Measurements from ENCODE around the gene CCNE1.
A peak's percentile ranks its signal among the peaks of the same experiment; 100 is the strongest.

The CCNE1 gene

GRCh38 chr19:29861574-29861973 is 49.8 kb downstream of the CCNE1 start:
- no peak overlapping the region for H3K4me3 ChIP-seq (ENCODE audit: control insufficient read depth in 1 of 7, extremely low read depth in 1 of 7, insufficient read depth in 4 of 7, low read depth in 2 of 7, low read length in 6 of 7)
- no peak for DNase-seq
- no peak overlapping the region for H3K27ac ChIP-seq (ENCODE audit: insufficient read depth in 1 of 2, low read depth in 1 of 2, low read length in 2 of 2, poor library complexity in 1 of 2, severe bottlenecking in 2 of 2)
- H3K4me1 ChIP-seq (ENCODE audit: control extremely low read depth in 1 of 4, control insufficient read depth in 4 of 4, insufficient read depth in 4 of 4, low read length in 3 of 4): peaks cover 0 to 6% (median 4%) of the 10 kb centered on the region in 4 experiments
- ChIA-PET CTCF (interaction anchor here (0.9 to 1.2 kb wide), 3 partner anchors 8 to 79 kb away, joined by 3 to 6 read pairs (median 3); no protein-coding TSS in a partner anchor), POLR2A (no interaction called here)
- H3K36me3 ChIP-seq (ENCODE audit: control insufficient read depth in 4 of 4, insufficient read depth in 4 of 4, low read length in 3 of 4): no peaks in the 10 kb centered on the region
- no peaks in the 10 kb centered on the region for H3K9me3 ChIP-seq (ENCODE audit: control extremely low read depth in 1 of 5, control insufficient read depth in 4 of 5, insufficient read depth in 2 of 5, low read depth in 1 of 5, low read length in 4 of 5)
- WGBS (ENCODE audit: insufficient coverage): 95% methylated on average over 6 of the region's 7 CpGs
- peaks cover 0 to 4% (median 0%) of the 10 kb centered on the region in 5 experiments for H3K27me3 ChIP-seq (replicated peaks in 2 of 5; ENCODE audit: control insufficient read depth in 4 of 5, insufficient read depth in 5 of 5, low read length in 4 of 5)

- H3K27me3 ChIP-seq (replicated peaks in 2 of 5; ENCODE audit: control insufficient read depth in 4 of 5, insufficient read depth in 5 of 5, low read length in 4 of 5): peaks cover 0 to 4% (median 0%) of the 10 kb centered on the region in 5 experiments
- H3K36me3 ChIP-seq (ENCODE audit: control insufficient read depth in 4 of 4, insufficient read depth in 4 of 4, low read length in 3 of 4): no peaks in the 10 kb centered on the region
- H3K4me3 ChIP-seq (ENCODE audit: control insufficient read depth in 1 of 7, extremely low read depth in 1 of 7, insufficient read depth in 4 of 7, low read depth in 2 of 7, low read length in 6 of 7): no peak overlapping the region
- ChIA-PET CTCF (no interaction called here), POLR2A (no interaction called here)
- H3K9me3 ChIP-seq (ENCODE audit: control extremely low read depth in 1 of 5, control insufficient read depth in 4 of 5, insufficient read depth in 2 of 5, low read depth in 1 of 5, low read length in 4 of 5): peaks cover 0 to 7% (median 0%) of the 10 kb centered on the region in 5 experiments
- DNase-seq: no peak
- H3K4me1 ChIP-seq (ENCODE audit: control extremely low read depth in 1 of 4, control insufficient read depth in 4 of 4, insufficient read depth in 4 of 4, low read length in 3 of 4): peaks cover 0 to 6% (median 0%) of the 10 kb centered on the region in 4 experiments
- no peak overlapping the region for H3K27ac ChIP-seq (ENCODE audit: insufficient read depth in 1 of 2, low read depth in 1 of 2, low read length in 2 of 2, poor library complexity in 1 of 2, severe bottlenecking in 2 of 2)
- WGBS (ENCODE audit: insufficient coverage): 64% methylated on average over 2 of the region's 5 CpGs
Measured at GRCh38 chr19:29866011-29866410, 54.2 kb downstream of the CCNE1 start.

GRCh38 chr19:29867984-29868383 is 56.2 kb downstream of the CCNE1 start:
- peaks cover 0 to 10% (median 8%) of the 10 kb centered on the region in 4 experiments for H3K4me1 ChIP-seq (ENCODE audit: control extremely low read depth in 1 of 4, control insufficient read depth in 4 of 4, insufficient read depth in 4 of 4, low read length in 3 of 4)
- POLR2A ChIA-PET: no interaction called here
- DNase-seq: no peak
- no peaks in the 10 kb centered on the region for H3K36me3 ChIP-seq (ENCODE audit: control insufficient read depth in 4 of 4, insufficient read depth in 4 of 4, low read length in 3 of 4)
- H3K27me3 ChIP-seq (replicated peaks in 2 of 5; ENCODE audit: control insufficient read depth in 4 of 5, insufficient read depth in 5 of 5, low read length in 4 of 5): peaks cover 0 to 21% (median 3%) of the 10 kb centered on the region in 5 experiments
- CTCF ChIA-PET: interaction anchor here (1.2 to 2.5 kb wide), 3 partner anchors 10 to 116 kb away, joined by 3 to 9 read pairs (median 8); no protein-coding TSS in a partner anchor
- H3K4me3 ChIP-seq (ENCODE audit: control insufficient read depth in 1 of 7, extremely low read depth in 1 of 7, insufficient read depth in 4 of 7, low read depth in 2 of 7, low read length in 6 of 7): no peak overlapping the region
- H3K27ac ChIP-seq (ENCODE audit: insufficient read depth in 1 of 2, low read depth in 1 of 2, low read length in 2 of 2, poor library complexity in 1 of 2, severe bottlenecking in 2 of 2): no peak overlapping the region
- H3K9me3 ChIP-seq (ENCODE audit: control extremely low read depth in 1 of 5, control insufficient read depth in 4 of 5, insufficient read depth in 2 of 5, low read depth in 1 of 5, low read length in 4 of 5): peaks cover 0 to 7% (median 0%) of the 10 kb centered on the region in 5 experiments
- whole genome bisulfite sequencing (ENCODE audit: insufficient coverage): 100% methylated on average over 1 of the region's 1 CpG

GRCh38 chr19:29871143-29871542 is 59.4 kb downstream of the CCNE1 start:
- Histone ChIP-seq H3K36me3 (ENCODE audit: control insufficient read depth in 4 of 4, insufficient read depth in 4 of 4, low read length in 3 of 4) (no peaks in the 10 kb centered on the region), H3K27me3 (replicated peaks in 2 of 5; ENCODE audit: control insufficient read depth in 4 of 5, insufficient read depth in 5 of 5, low read length in 4 of 5) (peaks cover 0 to 22% (median 4%) of the 10 kb centered on the region in 5 experiments), H3K27ac (ENCODE audit: insufficient read depth in 1 of 2, low read depth in 1 of 2, low read length in 2 of 2, poor library complexity in 1 of 2, severe bottlenecking in 2 of 2) (no peak overlapping the region), H3K4me3 (ENCODE audit: control insufficient read depth in 1 of 7, extremely low read depth in 1 of 7, insufficient read depth in 4 of 7, low read depth in 2 of 7, low read length in 6 of 7) (no peak overlapping the region), H3K4me1 (ENCODE audit: control extremely low read depth in 1 of 4, control insufficient read depth in 4 of 4, insufficient read depth in 4 of 4, low read length in 3 of 4) (peaks cover 0 to 18% (median 17%) of the 10 kb centered on the region in 4 experiments), H3K9me3 (ENCODE audit: control extremely low read depth in 1 of 5, control insufficient read depth in 4 of 5, insufficient read depth in 2 of 5, low read depth in 1 of 5, low read length in 4 of 5) (peaks cover 0 to 7% (median 0%) of the 10 kb centered on the region in 5 experiments)
- POLR2A ChIA-PET: no interaction called here
- DNase-seq: no peak
- no CpG with 5 or more reads among the region's 2 CpGs for WGBS (ENCODE audit: insufficient coverage)
- CTCF ChIA-PET: interaction anchor here (0.7 to 5.7 kb wide), 5 partner anchors 12 to 111 kb away, joined by 3 to 39 read pairs (median 6); no protein-coding TSS in a partner anchor

GRCh38 chr19:29872224-29872731 is 60.5 kb downstream of the CCNE1 start:
- Histone ChIP-seq H3K36me3 (ENCODE audit: control insufficient read depth in 4 of 4, insufficient read depth in 4 of 4, low read length in 3 of 4) (no peaks in the 10 kb centered on the region), H3K27me3 (replicated peaks in 2 of 5; ENCODE audit: control insufficient read depth in 4 of 5, insufficient read depth in 5 of 5, low read length in 4 of 5) (peaks cover 0 to 22% (median 4%) of the 10 kb centered on the region in 5 experiments), H3K9me3 (ENCODE audit: control extremely low read depth in 1 of 5, control insufficient read depth in 4 of 5, insufficient read depth in 2 of 5, low read depth in 1 of 5, low read length in 4 of 5) (peaks cover 0 to 6% (median 0%) of the 10 kb centered on the region in 5 experiments), H3K27ac (ENCODE audit: insufficient read depth in 1 of 2, low read depth in 1 of 2, low read length in 2 of 2, poor library complexity in 1 of 2, severe bottlenecking in 2 of 2) (no peak overlapping the region), H3K4me1 (ENCODE audit: control extremely low read depth in 1 of 4, control insufficient read depth in 4 of 4, insufficient read depth in 4 of 4, low read length in 3 of 4) (peaks cover 0 to 21% (median 17%) of the 10 kb centered on the region in 4 experiments), H3K4me3 (ENCODE audit: control insufficient read depth in 1 of 7, extremely low read depth in 1 of 7, insufficient read depth in 4 of 7, low read depth in 2 of 7, low read length in 6 of 7) (peak overlapping the region in 2 of 7 experiments; percentile 28 to 61)
- CTCF ChIA-PET: interaction anchor here (0.6 to 5.7 kb wide), 18 partner anchors 9 to 180 kb away, joined by 3 to 39 read pairs (median 4); no protein-coding TSS in a partner anchor
- 11% methylated on average over 29 of the region's 33 CpGs for WGBS (ENCODE audit: insufficient coverage)
- peak in 2 of 3 donors; percentile 34 to 38 for DNase-seq
- POLR2A ChIA-PET: interaction anchor here (1.1 kb wide), 1 partner anchor 92 kb away, joined by 4 read pairs; no protein-coding TSS in a partner anchor

- Histone ChIP-seq H3K36me3 (ENCODE audit: control insufficient read depth in 4 of 4, insufficient read depth in 4 of 4, low read length in 3 of 4) (no peaks in the 10 kb centered on the region), H3K9me3 (ENCODE audit: control extremely low read depth in 1 of 5, control insufficient read depth in 4 of 5, insufficient read depth in 2 of 5, low read depth in 1 of 5, low read length in 4 of 5) (peaks cover 0 to 2% (median 0%) of the 10 kb centered on the region in 5 experiments), H3K27ac (ENCODE audit: insufficient read depth in 1 of 2, low read depth in 1 of 2, low read length in 2 of 2, poor library complexity in 1 of 2, severe bottlenecking in 2 of 2) (no peak overlapping the region), H3K4me1 (ENCODE audit: control extremely low read depth in 1 of 4, control insufficient read depth in 4 of 4, insufficient read depth in 4 of 4, low read length in 3 of 4) (peaks cover 0 to 21% (median 17%) of the 10 kb centered on the region in 4 experiments), H3K4me3 (ENCODE audit: control insufficient read depth in 1 of 7, extremely low read depth in 1 of 7, insufficient read depth in 4 of 7, low read depth in 2 of 7, low read length in 6 of 7) (peak overlapping the region; percentile 13 to 68 (median 58)), H3K27me3 (replicated peaks in 2 of 5; ENCODE audit: control insufficient read depth in 4 of 5, insufficient read depth in 5 of 5, low read length in 4 of 5) (peaks cover 0 to 22% (median 4%) of the 10 kb centered on the region in 5 experiments)
- POLR2A ChIA-PET: interaction anchor here (1.1 kb wide), 1 partner anchor 93 kb away, joined by 4 read pairs; no protein-coding TSS in a partner anchor
- WGBS (ENCODE audit: insufficient coverage): 1% methylated on average over 50 of the region's 77 CpGs
- DNase-seq: peak; percentile 63 to 73 (median 69)
- CTCF ChIA-PET: interaction anchor here (0.6 to 5.7 kb wide), 18 partner anchors 10 to 181 kb away, joined by 3 to 39 read pairs (median 4); no protein-coding TSS in a partner anchor
Measured at GRCh38 chr19:29873024-29873800, 61.4 kb downstream of the CCNE1 start.

Data from common myeloid progenitor, CD34-positive (primary cell).